Measurements from ENCODE around the gene LRP4. TPM values are rescaled to one million over a fixed set of nuclear protein-coding genes. Genes with fewer than 3 reads are reported as not detected.

The LRP4 gene
- total and polyA plus RNA-seq, 2 donors (not counting 3 experiments of a cell fraction or from before 2014, with no cell fraction given), result 0.86 to 2.0 TPM

- intact Hi-C loops (cut with micrococcal nuclease), result no loop called here
- POLR2A ChIA-PET, result no interaction called here
- no peak for FAIRE-seq
Observed at GRCh38 chr11:46966773-46967172, 48.4 kb upstream of the LRP4 start.

More at GRCh38 chr11:46966773-46967172, 48.4 kb upstream of the LRP4 start:
- Histone ChIP-seq H3K9me1 (replicated peaks; ENCODE audit: control insufficient read depth, extremely low read depth, insufficient read depth, low read length) (no peaks in the 10 kb centered on the region), H3K4me2 (ENCODE audit: insufficient read depth, low read length) (no peak overlapping the region), H3K4me3 (replicated peaks in 1 of 3; ENCODE audit: insufficient read depth in 1 of 3, low read depth in 1 of 3, low read length in 3 of 3) (no peak overlapping the region), H4K20me1 (replicated peaks; ENCODE audit: control insufficient read depth, extremely low read depth, insufficient read depth, low read length) (no peaks in the 10 kb centered on the region), H3K9ac (replicated peaks; ENCODE audit: extremely low read depth, insufficient read depth, low read length) (no peak overlapping the region), H3K4me1 (ENCODE audit: control insufficient read depth, extremely low read depth, insufficient read depth, low read length) (no peaks in the 10 kb centered on the region), H3K27ac (ENCODE audit: insufficient read depth, low read depth, low read length) (no peak overlapping the region), H3K79me2 (ENCODE audit: control insufficient read depth, insufficient read depth, low read length) (no peaks in the 10 kb centered on the region), H3K27me3 (ENCODE audit: control insufficient read depth in 2 of 2, insufficient read depth in 2 of 2, low read length in 2 of 2) (no peaks in the 10 kb centered on the region), H3K36me3 (ENCODE audit: control insufficient read depth in 2 of 2, extremely low read depth in 1 of 2, insufficient read depth in 2 of 2, low read length in 2 of 2) (no peaks in the 10 kb centered on the region), H2AFZ (ENCODE audit: low read depth, low read length) (no peak overlapping the region), H3K9me3 (replicated peaks; ENCODE audit: control insufficient read depth, insufficient read depth, low read length) (no peaks in the 10 kb centered on the region)
- TF ChIP-seq FOS (IDR thresholded peaks at IDR 0.05; ENCODE audit: borderline replicate concordance, insufficient read depth, low read length) (no peak), MAX (IDR thresholded peaks at IDR 0.05; ENCODE audit: insufficient read depth, insufficient read length) (no peak), MYC (IDR thresholded peaks at IDR 0.05; ENCODE audit: low read depth, low read length) (no peak), JUN (IDR thresholded peaks at IDR 0.05; ENCODE audit: borderline replicate concordance, insufficient read depth, insufficient read length, low read depth) (no peak), POLR2A (IDR thresholded peaks at IDR 0.05; ENCODE audit: low read depth, low read length) (no peak), GATA2 (IDR thresholded peaks at IDR 0.05; ENCODE audit: insufficient read depth, insufficient read length, low read depth, low read length) (no peak), CTCF (IDR thresholded peaks at IDR 0.05; ENCODE audit: extremely low read depth in 1 of 2, insufficient read depth in 1 of 2, low read depth in 1 of 2, low read length in 2 of 2) (no peak), EZH2 (IDR thresholded peaks at IDR 0.05; ENCODE audit: borderline replicate concordance, low read depth, low read length, severe bottlenecking) (no peak), POLR2AphosphoS5 (IDR thresholded peaks at IDR 0.05; ENCODE audit: insufficient read depth, low read depth, low read length) (no peak)
- CTCF ChIA-PET, result interaction anchor here (0.7 to 1.5 kb wide), 6 partner anchors 9 to 186 kb away, joined by 3 to 4 read pairs (median 3); no protein-coding TSS in a partner anchor
- dilution Hi-C loops (cut with MboI; ENCODE audit: extremely low pct_ligation_motif_present, low sequenced_read_pairs), result no loop called here
- BruUV-seq (replicated peaks), result no TSS peak
- no peak for DNase-seq (ENCODE audit: low read depth, low spot score)
